Measurements from ENCODE around the gene LIMD2. TPM values are rescaled to one million over a fixed set of nuclear protein-coding genes. Genes with fewer than 3 reads are reported as not detected.

LIMD2 gene
- total RNA-seq, 1 experiment from 2014 or later = 15.3 TPM

DNA sequence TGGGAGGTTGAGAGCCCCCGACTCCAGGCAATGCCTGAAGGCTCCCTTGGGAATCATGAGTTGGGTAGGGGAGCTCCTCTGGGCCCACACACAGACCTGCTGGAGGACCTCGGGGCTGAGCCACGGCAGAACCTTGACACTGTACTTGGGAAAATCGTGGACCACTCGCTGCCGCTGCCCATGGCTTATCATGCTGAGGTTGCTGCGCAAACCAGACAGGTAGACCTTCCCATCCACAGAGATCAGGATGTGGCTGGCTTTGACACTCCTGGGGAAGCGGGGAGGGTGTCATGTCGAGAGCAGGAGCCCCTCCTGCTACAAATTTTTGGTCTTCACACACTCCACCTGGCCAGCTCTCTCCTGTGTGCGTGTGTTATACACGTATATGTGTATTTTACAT, 7.2 kb upstream of the LIMD2 start:
- ATAC-seq = no peak
- CTCF ChIA-PET = no interaction called here

GRCh38 chr17:63706336-63707082, 6.6 kb upstream of the LIMD2 start:
- TF ChIP-seq CTCF (IDR thresholded peaks at IDR 0.05) (no peak), POLR2AphosphoS5 (IDR thresholded peaks at IDR 0.05; ENCODE audit: low read depth, low read length) (no peak), REST (IDR thresholded peaks at IDR 0.05; ENCODE audit: insufficient read depth in 1 of 2, low read depth in 2 of 2, low read length in 1 of 2) (no peak), TCF7L2 (IDR thresholded peaks at IDR 0.05; ENCODE audit: low read depth, low read length) (no peak), SIN3A (IDR thresholded peaks at IDR 0.05; ENCODE audit: borderline replicate concordance, insufficient read depth, low read depth, low read length) (no peak)
- no TSS peak for BruUV-seq (replicated peaks)
- Histone ChIP-seq H3K27me3 (ENCODE audit: control insufficient read depth, insufficient read depth, low read length) (no peaks in the 10 kb centered on the region), H3K9me3 (ENCODE audit: control insufficient read depth, insufficient read depth, low read depth, low read length) (no peaks in the 10 kb centered on the region), H3K4me1 (ENCODE audit: control insufficient read depth, insufficient read depth, low read length) (no peaks in the 10 kb centered on the region), H3K36me3 (ENCODE audit: control insufficient read depth, insufficient read depth, low read length) (no peaks in the 10 kb centered on the region; the same call in 1 of the 2 replicates), H3K4me3 (ENCODE audit: low read depth in 2 of 2, low read length in 2 of 2) (no peak overlapping the region), H3K27ac (ENCODE audit: low read length) (no peak overlapping the region)
- DNase-seq (ENCODE audit: low read depth, low spot score) = no peak
- POLR2A ChIA-PET = no interaction called here
- in situ Hi-C loops (cut with HindIII; ENCODE audit: low pct_unique_long_range_greater_than_20kb, low sequenced_read_pairs) = no loop called here
- intact Hi-C loops (cut with micrococcal nuclease; ENCODE audit: unreplicated experiment) = no loop called here
- CTCF ChIA-PET = no interaction called here
- no peak for ATAC-seq

More for the DNA sequence above, 7.2 kb upstream of the LIMD2 start:
- intact Hi-C loops (cut with micrococcal nuclease; ENCODE audit: unreplicated experiment) = no loop called here
- BruUV-seq (replicated peaks) = no TSS peak
- DNase-seq (ENCODE audit: low read depth, low spot score) = no peak
- Histone ChIP-seq H3K4me1 (ENCODE audit: control insufficient read depth, insufficient read depth, low read length) (no peaks in the 10 kb centered on the region), H3K4me3 (ENCODE audit: low read depth in 2 of 2, low read length in 2 of 2) (no peak overlapping the region), H3K27ac (ENCODE audit: low read length) (no peak overlapping the region), H3K36me3 (ENCODE audit: control insufficient read depth, insufficient read depth, low read length) (no peaks in the 10 kb centered on the region; the same call in 1 of the 2 replicates), H3K9me3 (ENCODE audit: control insufficient read depth, insufficient read depth, low read depth, low read length) (no peaks in the 10 kb centered on the region), H3K27me3 (ENCODE audit: control insufficient read depth, insufficient read depth, low read length) (no peaks in the 10 kb centered on the region)
- POLR2A ChIA-PET = no interaction called here
- TF ChIP-seq CTCF (IDR thresholded peaks at IDR 0.05) (no peak), SIN3A (IDR thresholded peaks at IDR 0.05; ENCODE audit: borderline replicate concordance, insufficient read depth, low read depth, low read length) (no peak), TCF7L2 (IDR thresholded peaks at IDR 0.05; ENCODE audit: low read depth, low read length) (no peak)
- in situ Hi-C loops (cut with HindIII; ENCODE audit: low pct_unique_long_range_greater_than_20kb, low sequenced_read_pairs) = no loop called here

Measured in Panc1 (cell line).